Ishikawa (cell line): Measurements from ENCODE around the gene NUP54.

Experiments
- CEBPB ChIP-seq: IDR thresholded peaks from 2 replicates; pipeline ENCODE4 v1.6.1; 2012
- CREB1 ChIP-seq: IDR thresholded peaks from 2 replicates; pipeline ENCODE4 v1.6.1; 2012; ENCODE audit warnings: low read depth
- EGR1 ChIP-seq: IDR thresholded peaks from 2 replicates; pipeline ENCODE4 v1.6.1; 2012
- EP300 ChIP-seq: IDR thresholded peaks from 2 replicates; pipeline ENCODE4 v1.6.1; 2012; ENCODE audit warnings: borderline replicate concordance
- FOXM1 ChIP-seq: IDR thresholded peaks from 2 replicates; pipeline ENCODE4 v1.6.1; 2012; ENCODE audit warnings: low read depth, borderline replicate concordance
- MAX ChIP-seq: IDR thresholded peaks from 2 replicates; pipeline ENCODE4 v1.6.1; 2012
- NFIC ChIP-seq: IDR thresholded peaks from 2 replicates; pipeline ENCODE4 v1.6.1; 2012
- RAD21 ChIP-seq: IDR thresholded peaks from 2 replicates; pipeline ENCODE4 v1.6.1; 2012; ENCODE audit warnings: low read depth
- TAF1 ChIP-seq: IDR thresholded peaks from 2 replicates; pipeline ENCODE4 v1.6.1; 2012; ENCODE audit warnings: low read depth, mild to moderate bottlenecking
- TCF12 ChIP-seq: IDR thresholded peaks from 2 replicates; pipeline ENCODE4 v1.6.1; 2012; ENCODE audit warnings: low read depth
- TEAD4 ChIP-seq: IDR thresholded peaks from 2 replicates; pipeline ENCODE4 v1.6.1; 2012
- YY1 ChIP-seq: IDR thresholded peaks from 2 replicates; pipeline ENCODE4 v1.6.1; 2012; ENCODE audit warnings: low read depth
- ZBTB7A ChIP-seq: IDR thresholded peaks from 2 replicates; pipeline ENCODE4 v1.6.1; 2012; ENCODE audit warnings: low read depth
- TF ChIP-seq, protein P1 (sequence below): IDR thresholded peaks from 2 replicates; pipeline ENCODE4 v1.6.1; 2012
- TF ChIP-seq, protein P2 (sequence below): IDR thresholded peaks from 2 replicates; pipeline ENCODE4 v1.6.1; 2012; ENCODE audit warnings: low read depth, mild to moderate bottlenecking

Gene NUP54

GRCh38 chr4:76108467-76109181 is 39.6 kb downstream of the NUP54 start:
- no peak for TF ChIP-seq MAX
- no peak for TF ChIP-seq ZBTB7A
- no peak for TF ChIP-seq EP300
- no peak for TF ChIP-seq EGR1
- TF ChIP-seq FOXM1 = no peak
- no peak for TF ChIP-seq TEAD4
- no peak for TF ChIP-seq CREB1
- TF ChIP-seq NFIC = no peak
- no peak for TF ChIP-seq CEBPB
- TF ChIP-seq RAD21 = no peak
- TF ChIP-seq YY1 = no peak
- TF ChIP-seq, protein P1, sequence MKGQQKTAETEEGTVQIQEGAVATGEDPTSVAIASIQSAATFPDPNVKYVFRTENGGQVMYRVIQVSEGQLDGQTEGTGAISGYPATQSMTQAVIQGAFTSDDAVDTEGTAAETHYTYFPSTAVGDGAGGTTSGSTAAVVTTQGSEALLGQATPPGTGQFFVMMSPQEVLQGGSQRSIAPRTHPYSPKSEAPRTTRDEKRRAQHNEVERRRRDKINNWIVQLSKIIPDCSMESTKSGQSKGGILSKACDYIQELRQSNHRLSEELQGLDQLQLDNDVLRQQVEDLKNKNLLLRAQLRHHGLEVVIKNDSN = no peak
- TF ChIP-seq TCF12 = no peak
- TF ChIP-seq, protein P2, sequence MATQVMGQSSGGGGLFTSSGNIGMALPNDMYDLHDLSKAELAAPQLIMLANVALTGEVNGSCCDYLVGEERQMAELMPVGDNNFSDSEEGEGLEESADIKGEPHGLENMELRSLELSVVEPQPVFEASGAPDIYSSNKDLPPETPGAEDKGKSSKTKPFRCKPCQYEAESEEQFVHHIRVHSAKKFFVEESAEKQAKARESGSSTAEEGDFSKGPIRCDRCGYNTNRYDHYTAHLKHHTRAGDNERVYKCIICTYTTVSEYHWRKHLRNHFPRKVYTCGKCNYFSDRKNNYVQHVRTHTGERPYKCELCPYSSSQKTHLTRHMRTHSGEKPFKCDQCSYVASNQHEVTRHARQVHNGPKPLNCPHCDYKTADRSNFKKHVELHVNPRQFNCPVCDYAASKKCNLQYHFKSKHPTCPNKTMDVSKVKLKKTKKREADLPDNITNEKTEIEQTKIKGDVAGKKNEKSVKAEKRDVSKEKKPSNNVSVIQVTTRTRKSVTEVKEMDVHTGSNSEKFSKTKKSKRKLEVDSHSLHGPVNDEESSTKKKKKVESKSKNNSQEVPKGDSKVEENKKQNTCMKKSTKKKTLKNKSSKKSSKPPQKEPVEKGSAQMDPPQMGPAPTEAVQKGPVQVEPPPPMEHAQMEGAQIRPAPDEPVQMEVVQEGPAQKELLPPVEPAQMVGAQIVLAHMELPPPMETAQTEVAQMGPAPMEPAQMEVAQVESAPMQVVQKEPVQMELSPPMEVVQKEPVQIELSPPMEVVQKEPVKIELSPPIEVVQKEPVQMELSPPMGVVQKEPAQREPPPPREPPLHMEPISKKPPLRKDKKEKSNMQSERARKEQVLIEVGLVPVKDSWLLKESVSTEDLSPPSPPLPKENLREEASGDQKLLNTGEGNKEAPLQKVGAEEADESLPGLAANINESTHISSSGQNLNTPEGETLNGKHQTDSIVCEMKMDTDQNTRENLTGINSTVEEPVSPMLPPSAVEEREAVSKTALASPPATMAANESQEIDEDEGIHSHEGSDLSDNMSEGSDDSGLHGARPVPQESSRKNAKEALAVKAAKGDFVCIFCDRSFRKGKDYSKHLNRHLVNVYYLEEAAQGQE = no peak
- no peak for TF ChIP-seq TAF1

- TF ChIP-seq EP300 (no peak), RAD21 (no peak), MAX (no peak), EGR1 (no peak), ZBTB7A (no peak), TEAD4 (no peak), YY1 (no peak), NFIC (no peak), CEBPB (no peak), FOXM1 (no peak), CREB1 (no peak), TCF12 (no peak), TAF1 (no peak)
- TF ChIP-seq, protein P2 = no peak
These were observed 41.8 kb downstream of the NUP54 start for GRCh38 chr4:76106442-76106841.

- TF ChIP-seq, protein P1 = no peak
- TF ChIP-seq ZBTB7A (no peak), YY1 (no peak), EGR1 (no peak), NFIC (no peak), EP300 (no peak), FOXM1 (no peak), CEBPB (no peak), RAD21 (no peak)
- TF ChIP-seq, protein P2 = no peak
These were observed 42.5 kb downstream of the NUP54 start for GRCh38 chr4:76105652-76106051.

DNA sequence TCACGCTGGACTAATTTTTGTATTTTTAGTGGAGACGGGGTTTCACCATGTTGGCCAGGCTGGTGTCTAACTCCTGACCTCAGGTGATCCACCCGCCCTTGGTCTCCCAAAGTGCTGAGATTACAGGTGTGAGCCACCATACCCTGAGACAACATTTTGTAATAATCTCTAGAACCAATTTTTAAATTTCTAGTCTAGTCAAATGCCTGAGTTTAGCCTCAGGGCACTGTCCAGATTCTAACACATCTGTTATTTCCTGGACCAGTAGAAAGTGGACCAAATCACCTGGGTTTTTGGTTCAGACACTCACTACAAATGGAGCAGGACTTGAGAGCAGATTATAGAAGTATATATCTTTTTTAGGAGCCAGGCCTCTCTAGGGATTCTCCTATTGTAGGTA is 52.1 kb downstream of the NUP54 start:
- TF ChIP-seq, protein P2 = no peak
- TF ChIP-seq NFIC (no peak), TCF12 (no peak), RAD21 (no peak), MAX (no peak), ZBTB7A (no peak), YY1 (no peak), CREB1 (no peak), EGR1 (no peak), CEBPB (no peak), EP300 (no peak), TEAD4 (no peak), TAF1 (no peak), FOXM1 (no peak)
- TF ChIP-seq, protein P1 = no peak
